ENCODE results near the gene FARP1.

FARP1 gene

GRCh38 chr13:98279473-98280175 lies 136.7 kb downstream of the FARP1 start:
- Histone ChIP-seq H3K27ac (ENCODE audit: poor library complexity, severe bottlenecking) (no peak overlapping the region), H3K4me1 (ENCODE audit: insufficient read depth, poor library complexity, severe bottlenecking) (no peaks in the 10 kb centered on the region), H3K36me3 (ENCODE audit: low read depth) (no peaks in the 10 kb centered on the region), H3K27me3 (ENCODE audit: insufficient read depth, poor library complexity, severe bottlenecking) (no peaks in the 10 kb centered on the region), H3K9me3 (ENCODE audit: severe bottlenecking) (no peaks in the 10 kb centered on the region), H3K4me3 (ENCODE audit: severe bottlenecking) (no peak overlapping the region)
- TF ChIP-seq CTCF (IDR thresholded peaks at IDR 0.05; ENCODE audit: poor library complexity, severe bottlenecking): no peak
- DNase-seq (ENCODE audit: low spot score) (no peak), ATAC-seq (ENCODE audit: low read depth) (peak; percentile 83)

- Histone ChIP-seq H3K27me3 (ENCODE audit: insufficient read depth, poor library complexity, severe bottlenecking) (no peaks in the 10 kb centered on the region), H3K4me1 (ENCODE audit: insufficient read depth, poor library complexity, severe bottlenecking) (no peaks in the 10 kb centered on the region), H3K36me3 (ENCODE audit: low read depth) (no peaks in the 10 kb centered on the region), H3K4me3 (ENCODE audit: severe bottlenecking) (no peak overlapping the region), H3K9me3 (ENCODE audit: severe bottlenecking) (no peaks in the 10 kb centered on the region), H3K27ac (ENCODE audit: poor library complexity, severe bottlenecking) (no peak overlapping the region)
- TF ChIP-seq CTCF (IDR thresholded peaks at IDR 0.05; ENCODE audit: poor library complexity, severe bottlenecking): no peak
- DNase-seq (ENCODE audit: low spot score) (no peak), ATAC-seq (ENCODE audit: low read depth) (no peak)
These were observed 137.2 kb downstream of the FARP1 start for GRCh38 chr13:98280176-98280510.

GRCh38 chr13:98284679-98285078 lies 141.8 kb downstream of the FARP1 start:
- Histone ChIP-seq H3K27me3 (ENCODE audit: insufficient read depth, poor library complexity, severe bottlenecking) (no peaks in the 10 kb centered on the region), H3K27ac (ENCODE audit: poor library complexity, severe bottlenecking) (no peak overlapping the region), H3K36me3 (ENCODE audit: low read depth) (no peaks in the 10 kb centered on the region), H3K9me3 (ENCODE audit: severe bottlenecking) (no peaks in the 10 kb centered on the region), H3K4me1 (ENCODE audit: insufficient read depth, poor library complexity, severe bottlenecking) (no peaks in the 10 kb centered on the region), H3K4me3 (ENCODE audit: severe bottlenecking) (no peak overlapping the region)
- TF ChIP-seq CTCF (IDR thresholded peaks at IDR 0.05; ENCODE audit: poor library complexity, severe bottlenecking): no peak
- DNase-seq (ENCODE audit: low spot score): no peak
- no peak for ATAC-seq (ENCODE audit: low read depth)

GRCh38 chr13:98285317-98285716 lies 142.4 kb downstream of the FARP1 start:
- no peak for TF ChIP-seq CTCF (IDR thresholded peaks at IDR 0.05; ENCODE audit: poor library complexity, severe bottlenecking)
- H3K36me3 ChIP-seq (ENCODE audit: low read depth): no peaks in the 10 kb centered on the region
- H3K27me3 ChIP-seq (ENCODE audit: insufficient read depth, poor library complexity, severe bottlenecking): no peaks in the 10 kb centered on the region
- H3K27ac ChIP-seq (ENCODE audit: poor library complexity, severe bottlenecking): no peak overlapping the region
- H3K4me3 ChIP-seq (ENCODE audit: severe bottlenecking): no peak overlapping the region
- no peaks in the 10 kb centered on the region for H3K9me3 ChIP-seq (ENCODE audit: severe bottlenecking)
- DNase-seq (ENCODE audit: low spot score): no peak
- no peak for ATAC-seq (ENCODE audit: low read depth)
- no peaks in the 10 kb centered on the region for H3K4me1 ChIP-seq (ENCODE audit: insufficient read depth, poor library complexity, severe bottlenecking)

GRCh38 chr13:98285852-98286594 lies 143.1 kb downstream of the FARP1 start:
- no peaks in the 10 kb centered on the region for H3K9me3 ChIP-seq (ENCODE audit: severe bottlenecking)
- no peaks in the 10 kb centered on the region for H3K36me3 ChIP-seq (ENCODE audit: low read depth)
- no peaks in the 10 kb centered on the region for H3K4me1 ChIP-seq (ENCODE audit: insufficient read depth, poor library complexity, severe bottlenecking)
- TF ChIP-seq CTCF (IDR thresholded peaks at IDR 0.05; ENCODE audit: poor library complexity, severe bottlenecking): no peak
- DNase-seq (ENCODE audit: low spot score): no peak
- no peak overlapping the region for H3K27ac ChIP-seq (ENCODE audit: poor library complexity, severe bottlenecking)
- no peak overlapping the region for H3K4me3 ChIP-seq (ENCODE audit: severe bottlenecking)
- no peak for ATAC-seq (ENCODE audit: low read depth)
- no peaks in the 10 kb centered on the region for H3K27me3 ChIP-seq (ENCODE audit: insufficient read depth, poor library complexity, severe bottlenecking)

Measured in RWPE2 (cell line).